Measurements from ENCODE around the gene ARID1B. TPM values are rescaled to one million over a fixed set of nuclear protein-coding genes. Genes with fewer than 3 reads are reported as not detected.

ARID1B gene
- total RNA-seq, 2 donors from 2014 or later: 43.9 to 44.6 TPM

DNA sequence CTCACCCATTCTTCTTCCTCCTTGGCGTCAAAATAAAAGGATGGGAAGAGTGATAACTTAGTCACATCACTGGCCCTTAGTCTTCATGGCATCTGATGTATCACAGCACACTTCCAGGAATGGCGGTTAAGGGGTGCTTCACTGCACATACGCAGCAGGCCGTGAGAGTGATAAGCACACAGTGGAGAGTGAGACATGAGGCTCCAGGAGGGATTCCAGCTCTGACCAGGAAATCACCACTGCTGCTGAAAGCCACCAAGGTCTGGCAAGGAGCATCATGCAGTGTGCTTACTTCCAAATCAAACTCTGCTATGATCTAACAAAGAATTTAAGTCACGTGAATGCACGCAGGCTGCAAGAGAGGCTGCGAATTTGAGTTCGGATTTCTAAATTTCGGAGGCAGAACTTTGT, 62.4 kb downstream of the ARID1B start:
- H3K4me1 ChIP-seq: peaks cover 0 to 59% of the 10 kb centered on the region in 2 donors
- H3K4me3 ChIP-seq: peak overlapping the region in 1 of 2 donors; percentile 5
- DNase-seq (ENCODE audit: low spot score): peak; percentile 71

DNA sequence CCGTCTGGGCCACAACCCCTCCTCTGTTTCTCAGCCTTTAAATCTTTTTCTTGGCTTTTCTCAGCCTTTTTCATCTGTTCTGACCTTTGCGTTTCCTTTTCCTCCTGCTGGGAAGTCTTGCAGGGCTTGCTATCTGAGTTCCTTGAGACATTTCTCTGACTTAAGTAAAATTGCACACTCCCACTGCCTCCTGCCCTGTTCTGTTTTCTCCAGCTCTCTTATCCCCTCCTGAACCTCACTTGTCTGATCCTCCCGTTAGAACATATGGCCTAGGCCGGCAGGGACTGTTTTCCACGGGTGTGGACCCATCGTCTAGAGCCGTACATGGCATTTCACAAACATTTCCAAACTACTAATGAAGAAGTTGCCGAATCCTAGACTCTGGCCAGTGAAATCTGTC, 63.0 kb downstream of the ARID1B start:
- no peak for DNase-seq (ENCODE audit: low spot score)
- Histone ChIP-seq H3K4me1 (peaks cover 0 to 61% of the 10 kb centered on the region in 2 donors), H3K36me3 (no peaks in the 10 kb centered on the region), H3K9me3 (no peaks in the 10 kb centered on the region), H3K27ac (peak overlapping the region; percentile 52 to 63), H3K4me3 (peak overlapping the region in 1 of 2 donors; percentile 5), H3K27me3 (no peaks in the 10 kb centered on the region)
- no peak for TF ChIP-seq CTCF (IDR thresholded peaks at IDR 0.05)

More for the DNA sequence above, 62.4 kb downstream of the ARID1B start:
- H3K9me3 ChIP-seq: no peaks in the 10 kb centered on the region
- TF ChIP-seq CTCF (IDR thresholded peaks at IDR 0.05): no peak
- H3K36me3 ChIP-seq: no peaks in the 10 kb centered on the region
- no peaks in the 10 kb centered on the region for H3K27me3 ChIP-seq
- H3K27ac ChIP-seq: peak overlapping the region; percentile 52 to 63

DNA sequence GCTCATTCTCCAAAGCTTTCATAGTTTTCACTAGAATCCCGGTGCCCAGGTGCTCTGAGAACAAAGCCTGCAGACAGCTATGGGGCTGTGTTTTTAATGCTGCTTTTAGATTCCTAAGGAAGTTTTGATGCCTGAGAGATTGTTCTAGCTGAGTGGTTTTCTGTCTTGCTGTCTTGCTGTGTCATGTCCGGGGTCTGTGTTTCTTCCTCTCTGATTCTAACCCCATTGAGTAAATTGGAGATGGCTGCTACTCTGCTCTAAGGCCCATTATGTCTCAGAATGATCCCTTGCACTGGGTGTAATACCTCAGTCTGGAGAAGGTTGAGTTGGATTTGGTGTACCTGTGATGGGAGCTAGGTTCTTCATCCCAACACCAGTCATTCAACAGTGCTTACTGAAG, 63.4 kb downstream of the ARID1B start:
- Histone ChIP-seq H3K4me1 (peaks cover 0 to 66% of the 10 kb centered on the region in 2 donors), H3K27ac (peak overlapping the region; percentile 52 to 63), H3K36me3 (no peaks in the 10 kb centered on the region), H3K27me3 (no peaks in the 10 kb centered on the region), H3K9me3 (no peaks in the 10 kb centered on the region), H3K4me3 (no peak overlapping the region)
- DNase-seq (ENCODE audit: low spot score): no peak
- TF ChIP-seq CTCF (IDR thresholded peaks at IDR 0.05): no peak

- Histone ChIP-seq H3K36me3 (no peaks in the 10 kb centered on the region), H3K4me3 (no peak overlapping the region), H3K9me3 (no peaks in the 10 kb centered on the region), H3K27ac (no peak overlapping the region), H3K4me1 (peaks cover 0 to 75% of the 10 kb centered on the region in 2 donors), H3K27me3 (no peaks in the 10 kb centered on the region)
- no peak for TF ChIP-seq CTCF (IDR thresholded peaks at IDR 0.05)
- DNase-seq (ENCODE audit: low spot score): no peak
Observed at GRCh38 chr6:156841508-156841907, 64.3 kb downstream of the ARID1B start.

GRCh38 chr6:156842598-156843250, 65.5 kb downstream of the ARID1B start:
- Histone ChIP-seq H3K36me3 (no peaks in the 10 kb centered on the region), H3K4me1 (peaks cover 0 to 87% of the 10 kb centered on the region in 2 donors), H3K27me3 (no peaks in the 10 kb centered on the region), H3K9me3 (no peaks in the 10 kb centered on the region), H3K27ac (no peak overlapping the region), H3K4me3 (no peak overlapping the region)
- no peak for TF ChIP-seq CTCF (IDR thresholded peaks at IDR 0.05)
- DNase-seq (ENCODE audit: low spot score): no peak

DNA sequence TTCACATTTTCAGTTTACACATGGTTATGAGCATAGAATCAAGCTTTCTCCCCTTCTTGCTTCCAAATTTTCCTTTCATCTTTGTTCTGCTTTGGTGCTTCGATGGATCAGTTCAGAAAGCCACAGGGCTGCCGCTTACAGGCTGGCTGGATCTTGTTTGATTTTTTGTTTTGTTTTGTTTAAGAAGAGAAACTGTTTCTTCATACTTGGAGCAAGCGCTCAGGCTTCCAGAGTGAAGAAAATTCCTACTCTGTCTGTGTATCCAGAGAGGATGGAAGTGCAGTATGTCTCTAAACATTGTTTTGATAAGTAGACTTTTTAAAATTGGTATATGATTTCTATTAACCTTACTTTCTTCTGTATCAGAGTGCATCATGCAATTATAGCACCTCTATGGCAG, 66.9 kb downstream of the ARID1B start:
- no peak for TF ChIP-seq CTCF (IDR thresholded peaks at IDR 0.05)
- DNase-seq (ENCODE audit: low spot score): no peak
- H3K27ac ChIP-seq: no peak overlapping the region

More for the DNA sequence above, 66.9 kb downstream of the ARID1B start:
- Histone ChIP-seq H3K4me3 (no peak overlapping the region), H3K36me3 (no peaks in the 10 kb centered on the region), H3K4me1 (peaks cover 0 to 96% of the 10 kb centered on the region in 2 donors), H3K27me3 (no peaks in the 10 kb centered on the region), H3K9me3 (no peaks in the 10 kb centered on the region)
